OCI-LY1 (cell line): ENCODE results near the gene SORT1.

Source experiments
- H2AFZ ChIP-seq: fragments of 200-600 bp; sonication (generic), shearing (Covaris generic); 2 replicates; pipeline ENCODE4 v1.6.0; 2014; ENCODE audit warnings: antibody characterized with exemption, mild to moderate bottlenecking, low read length
- H3F3A ChIP-seq: fragments of 200-600 bp; sonication (generic), shearing (Covaris generic); 2 replicates; pipeline ENCODE4 v1.6.0; 2014; ENCODE audit warnings: mild to moderate bottlenecking, antibody characterized with exemption, low read length, moderate library complexity; ENCODE audit not compliant: insufficient read depth
- H3K27ac ChIP-seq: fragments of 200-600 bp; sonication (generic); 2 replicates; pipeline ENCODE4 v1.5.1; 2014; ENCODE audit warnings: low read length, mixed run types, mild to moderate bottlenecking, low read depth; ENCODE audit not compliant: poor library complexity, severe bottlenecking
- H3K27me3 ChIP-seq: fragments of 200-600 bp; sonication (generic); 2 replicates; pipeline ENCODE4 v1.6.0; 2014; ENCODE audit warnings: antibody characterized with exemption, mild to moderate bottlenecking, low read length, moderate library complexity; ENCODE audit not compliant: insufficient read depth
- H3K36me3 ChIP-seq: fragments of 200-600 bp; sonication (generic); 2 replicates; pipeline ENCODE4 v1.6.1; 2014; ENCODE audit warnings: mild to moderate bottlenecking, antibody characterized with exemption, low read length, moderate library complexity, mixed read lengths; ENCODE audit not compliant: insufficient read depth
- H3K4me1 ChIP-seq: fragments of 200-600 bp; sonication (generic); 2 replicates; pipeline ENCODE4 v1.5.1; 2014; ENCODE audit warnings: mild to moderate bottlenecking, low read length, moderate library complexity; ENCODE audit not compliant: insufficient read depth, severe bottlenecking
- H3K4me2 ChIP-seq: fragments of 200-600 bp; sonication (generic), shearing (Covaris generic); 2 replicates; pipeline ENCODE4 v1.6.1; 2014; ENCODE audit warnings: low read length
- H3K4me3 ChIP-seq: fragments of 200-600 bp; sonication (generic); 2 replicates; pipeline ENCODE4 v1.5.1; 2014; ENCODE audit warnings: low read length, low read depth, mild to moderate bottlenecking, mixed read lengths; ENCODE audit not compliant: poor library complexity, severe bottlenecking
- H3K79me2 ChIP-seq: fragments of 200-600 bp; shearing (Covaris generic); 2 replicates; pipeline ENCODE4 v1.6.1; 2016; ENCODE audit warnings: mixed run types, low read length, mixed read lengths; ENCODE audit not compliant: insufficient read depth
- H3K9ac ChIP-seq: fragments of 200-600 bp; sonication (generic), shearing (Covaris generic); 2 replicates; pipeline ENCODE4 v1.6.1; 2014; ENCODE audit warnings: mild to moderate bottlenecking, low read length, mixed read lengths
- H3K9me2 ChIP-seq: fragments of 200-600 bp; sonication (generic), shearing (Covaris generic); 2 replicates; pipeline ENCODE4 v1.6.1; 2014; ENCODE audit warnings: low read depth, mild to moderate bottlenecking, low read length, mixed read lengths
- H3K9me3 ChIP-seq: fragments of 200-600 bp; shearing (Covaris generic); 2 replicates; pipeline ENCODE4 v1.6.1; 2014; ENCODE audit warnings: low read length, mixed read lengths
- H4K20me1 ChIP-seq: fragments of 200-600 bp; sonication (generic), shearing (Covaris generic); 2 replicates; pipeline ENCODE4 v1.6.0; 2016; ENCODE audit warnings: mild to moderate bottlenecking, low read length; ENCODE audit not compliant: insufficient read depth
- EZH2 ChIP-seq: fragments of 200-600 bp; sonication (generic), shearing (Covaris generic); IDR thresholded peaks from 2 replicates; pipeline ENCODE4 v1.8.0; 2017; ENCODE audit warnings: borderline replicate concordance, mixed run types, mild to moderate bottlenecking, antibody characterized with exemption, low read length, moderate library complexity, mixed read lengths
- TF ChIP-seq, protein P1 (sequence below): fragments of 200-600 bp; sonication (generic), shearing (Covaris generic); IDR thresholded peaks from 2 replicates; pipeline ENCODE4 v1.5.1; 2017; ENCODE audit warnings: mild to moderate bottlenecking, antibody characterized with exemption, low read length, moderate library complexity, mixed read lengths

SORT1 gene

DNA sequence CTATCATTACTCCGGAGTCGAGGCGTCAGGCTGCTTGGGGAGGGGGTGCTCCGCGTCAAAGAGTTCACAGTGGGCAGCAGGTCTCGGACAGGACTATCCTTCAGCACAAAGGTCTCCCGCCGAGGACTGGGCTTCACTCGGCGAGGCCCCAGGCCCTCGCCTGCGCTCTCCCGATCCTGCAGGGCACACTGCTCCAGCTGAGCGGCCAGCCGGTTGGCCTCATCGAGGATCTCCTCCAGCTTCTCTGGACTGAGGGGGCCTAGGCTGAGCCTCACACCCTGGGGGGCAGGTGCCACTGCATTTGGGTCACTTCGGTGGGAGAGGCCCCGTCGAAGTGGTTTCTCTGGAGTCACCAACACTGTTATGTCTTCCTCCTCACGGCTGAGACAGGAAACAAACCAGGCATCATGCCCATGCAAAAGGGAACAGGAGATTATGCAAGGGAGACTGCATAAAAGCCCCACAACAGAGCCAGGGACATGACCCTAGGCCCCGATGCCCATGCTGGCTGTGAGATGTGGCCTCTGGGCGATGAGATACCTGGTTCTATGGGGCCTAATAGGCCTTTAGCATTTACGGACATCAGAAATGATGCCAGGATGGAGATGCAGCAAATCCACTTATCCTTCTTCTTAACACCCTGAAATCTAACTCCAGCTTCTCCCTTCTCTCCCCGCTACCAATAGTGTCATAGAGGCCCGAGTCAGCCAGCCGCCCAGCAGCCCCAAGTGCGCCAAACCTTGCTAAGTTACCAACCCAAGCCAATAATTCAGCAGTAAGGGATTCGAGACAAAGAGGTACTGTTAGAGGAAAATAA lies 115.8 kb downstream of the SORT1 start:
- Histone ChIP-seq H3K79me2 (no peaks in the 10 kb centered on the region), H3K9ac (peak overlapping the region; percentile 70), H3F3A (no peaks in the 10 kb centered on the region; the same call in 1 of the 2 replicates), H2AFZ (no peak overlapping the region), H3K4me2 (peak overlapping the region; percentile 75), H3K27me3 (no peaks in the 10 kb centered on the region), H3K9me2 (no peaks in the 10 kb centered on the region), H3K9me3 (no peaks in the 10 kb centered on the region), H3K27ac (no peak overlapping the region), H3K4me3 (peak overlapping the region; percentile 80), H4K20me1 (no peaks in the 10 kb centered on the region), H3K36me3 (no peaks in the 10 kb centered on the region; the same call in 1 of the 2 replicates), H3K4me1 (peaks cover 23% of the 10 kb centered on the region)
- TF ChIP-seq, protein P1, sequence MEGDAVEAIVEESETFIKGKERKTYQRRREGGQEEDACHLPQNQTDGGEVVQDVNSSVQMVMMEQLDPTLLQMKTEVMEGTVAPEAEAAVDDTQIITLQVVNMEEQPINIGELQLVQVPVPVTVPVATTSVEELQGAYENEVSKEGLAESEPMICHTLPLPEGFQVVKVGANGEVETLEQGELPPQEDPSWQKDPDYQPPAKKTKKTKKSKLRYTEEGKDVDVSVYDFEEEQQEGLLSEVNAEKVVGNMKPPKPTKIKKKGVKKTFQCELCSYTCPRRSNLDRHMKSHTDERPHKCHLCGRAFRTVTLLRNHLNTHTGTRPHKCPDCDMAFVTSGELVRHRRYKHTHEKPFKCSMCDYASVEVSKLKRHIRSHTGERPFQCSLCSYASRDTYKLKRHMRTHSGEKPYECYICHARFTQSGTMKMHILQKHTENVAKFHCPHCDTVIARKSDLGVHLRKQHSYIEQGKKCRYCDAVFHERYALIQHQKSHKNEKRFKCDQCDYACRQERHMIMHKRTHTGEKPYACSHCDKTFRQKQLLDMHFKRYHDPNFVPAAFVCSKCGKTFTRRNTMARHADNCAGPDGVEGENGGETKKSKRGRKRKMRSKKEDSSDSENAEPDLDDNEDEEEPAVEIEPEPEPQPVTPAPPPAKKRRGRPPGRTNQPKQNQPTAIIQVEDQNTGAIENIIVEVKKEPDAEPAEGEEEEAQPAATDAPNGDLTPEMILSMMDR: no peak
- no peak for TF ChIP-seq EZH2

DNA sequence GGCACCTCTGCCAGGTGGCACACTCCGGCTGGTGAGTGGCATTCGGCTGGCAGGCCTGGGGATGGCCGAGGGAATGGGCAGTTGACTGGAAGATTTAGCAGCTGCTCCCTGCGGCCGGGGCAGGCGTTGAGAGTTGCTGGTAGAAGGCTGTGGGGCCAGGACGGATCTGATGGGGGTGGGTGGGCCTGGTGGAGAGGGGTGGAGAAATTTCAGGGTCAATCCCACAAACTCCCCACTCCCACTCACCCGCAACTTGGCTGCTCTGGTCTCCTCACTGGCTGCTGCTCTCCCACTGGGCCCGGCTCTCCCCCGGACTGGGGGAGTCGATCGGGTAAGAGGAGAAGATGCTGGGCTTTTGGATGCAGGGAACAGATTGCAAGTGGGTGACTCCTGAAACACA lies 116.9 kb downstream of the SORT1 start:
- H3F3A ChIP-seq: no peaks in the 10 kb centered on the region; the same call in 1 of the 2 replicates
- TF ChIP-seq EZH2: no peak
- TF ChIP-seq, protein P1: no peak
- H3K27me3 ChIP-seq: no peaks in the 10 kb centered on the region
- no peaks in the 10 kb centered on the region for H3K9me3 ChIP-seq
- H4K20me1 ChIP-seq: no peaks in the 10 kb centered on the region
- no peak overlapping the region for H2AFZ ChIP-seq
- no peak overlapping the region for H3K9ac ChIP-seq
- H3K9me2 ChIP-seq: no peaks in the 10 kb centered on the region
- H3K4me2 ChIP-seq: no peak overlapping the region
- no peak overlapping the region for H3K27ac ChIP-seq
- H3K4me3 ChIP-seq: no peak overlapping the region
- H3K79me2 ChIP-seq: no peaks in the 10 kb centered on the region
- H3K36me3 ChIP-seq: no peaks in the 10 kb centered on the region; the same call in 1 of the 2 replicates
- H3K4me1 ChIP-seq: peaks cover 23% of the 10 kb centered on the region

DNA sequence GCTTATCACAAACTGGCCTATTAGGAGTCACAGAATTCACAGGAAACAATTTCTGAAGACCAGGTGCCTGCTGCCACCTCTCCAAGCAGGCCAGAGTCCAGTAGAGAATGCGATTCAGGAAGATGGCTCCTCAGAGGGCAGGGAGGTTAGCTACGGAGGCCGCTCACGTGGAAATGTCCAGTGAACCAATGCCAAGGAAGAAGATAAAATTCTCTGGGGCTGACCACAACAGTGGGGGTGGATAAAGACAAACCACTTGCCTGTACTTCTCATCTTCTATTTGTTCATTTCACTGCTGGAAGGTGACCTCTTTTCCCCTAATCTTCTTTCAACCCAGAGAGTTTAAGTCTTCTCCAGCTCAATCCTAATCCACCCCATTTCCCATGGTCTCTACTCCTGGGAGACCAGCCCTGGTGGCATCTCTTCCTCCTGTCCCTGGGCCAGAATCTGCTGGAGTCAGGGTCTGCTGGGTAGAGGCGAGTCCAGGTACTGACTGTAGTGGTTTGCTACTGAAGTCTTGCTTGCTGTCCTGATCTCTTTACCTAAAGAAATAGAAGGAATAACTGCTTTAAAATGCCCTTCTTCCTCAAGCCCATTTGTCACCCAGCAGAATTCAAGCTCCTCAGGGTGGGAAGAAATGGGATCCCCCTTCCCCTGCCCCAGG lies 118.0 kb downstream of the SORT1 start:
- no peak overlapping the region for H2AFZ ChIP-seq
- H3K36me3 ChIP-seq: no peaks in the 10 kb centered on the region; the same call in 1 of the 2 replicates
- no peaks in the 10 kb centered on the region for H3K9me3 ChIP-seq
- no peaks in the 10 kb centered on the region for H3K9me2 ChIP-seq
- no peak overlapping the region for H3K4me3 ChIP-seq
- no peaks in the 10 kb centered on the region; the same call in 1 of the 2 replicates for H3K27me3 ChIP-seq
- H3K4me2 ChIP-seq: no peak overlapping the region
- H4K20me1 ChIP-seq: no peaks in the 10 kb centered on the region
- H3F3A ChIP-seq: no peaks in the 10 kb centered on the region; the same call in 1 of the 2 replicates
- no peaks in the 10 kb centered on the region for H3K79me2 ChIP-seq
- no peak for TF ChIP-seq EZH2
- TF ChIP-seq, protein P1: no peak
- H3K9ac ChIP-seq: no peak overlapping the region
- H3K27ac ChIP-seq: no peak overlapping the region
- H3K4me1 ChIP-seq: peaks cover 23% of the 10 kb centered on the region
